ENCODE measurements around the gene IGSF23. TPM values are rescaled to one million over a fixed set of nuclear protein-coding genes. Genes with fewer than 3 reads are reported as not detected.
A peak's percentile ranks its signal among the peaks of the same experiment; 100 is the strongest.

IGSF23 gene
- polyA plus RNA-seq, 3 donors: 0.23 to 0.46 (median 0.44) TPM

- H3K27me3 Mint-ChIP-seq (ENCODE audit: low read depth in 3 of 3): peaks cover 0 to 3% (median 2%) of the 10 kb centered on the region in 3 donors
- H3K4me2 ChIP-seq (replicated peaks; ENCODE audit: extremely low read depth, low read length, poor library complexity, severe bottlenecking): no peak overlapping the region
- no peaks in the 10 kb centered on the region for H3K27me3 ChIP-seq (ENCODE audit: control insufficient read depth in 2 of 2, insufficient read depth in 2 of 2, low read length in 2 of 2)
- H3K4me1 Mint-ChIP-seq: peaks cover 60% of the 10 kb centered on the region
- intact Hi-C loops (cut with micrococcal nuclease): no loop called here
- no peaks in the 10 kb centered on the region for H3K36me3 Mint-ChIP-seq
- DNase-seq: no peak
- H4K20me1 ChIP-seq (ENCODE audit: insufficient read depth, low read length): no peaks in the 10 kb centered on the region
- no peak overlapping the region for H3K4me3 Mint-ChIP-seq
- H3K27ac ChIP-seq (ENCODE audit: low read depth in 1 of 2, low read length in 2 of 2): no peak overlapping the region
- no peaks in the 10 kb centered on the region for H3K9me3 ChIP-seq (replicated peaks in 1 of 2; ENCODE audit: control insufficient read depth in 1 of 2, insufficient read depth in 1 of 2, low read length in 2 of 2)
- H3K4me3 ChIP-seq (replicated peaks in 1 of 3; ENCODE audit: low read depth in 2 of 3, low read length in 3 of 3): no peak overlapping the region
- no peak for TF ChIP-seq CTCF (IDR thresholded peaks at IDR 0.05)
- no peak overlapping the region for H2AFZ ChIP-seq (ENCODE audit: insufficient read depth, low read depth, low read length, poor library complexity, severe bottlenecking)
- peaks cover 62 to 78% of the 10 kb centered on the region in 2 donors for H3K4me1 ChIP-seq (ENCODE audit: control insufficient read depth in 1 of 2, insufficient read depth in 2 of 2, low read length in 2 of 2)
- H3K9ac ChIP-seq (ENCODE audit: insufficient read depth, low read length, poor library complexity, severe bottlenecking): no peak overlapping the region
- no CpG with 5 or more reads among the region's 7 CpGs for WGBS (ENCODE audit: insufficient coverage)
- no peaks in the 10 kb centered on the region for H3K79me2 ChIP-seq (ENCODE audit: insufficient read depth, low read length)
- H3K9me3 Mint-ChIP-seq: peaks cover 0 to 3% (median 0%) of the 10 kb centered on the region in 7 donors
- no peaks in the 10 kb centered on the region for H3K36me3 ChIP-seq (replicated peaks in 1 of 2; ENCODE audit: control insufficient read depth in 1 of 2, insufficient read depth in 2 of 2, low read length in 2 of 2)
- H3K27ac Mint-ChIP-seq: peak overlapping the region in 3 of 7 donors; percentile 21 to 85 (median 76)
Observed at GRCh38 chr19:44618640-44619357, 5.4 kb downstream of the IGSF23 start.

- 100% methylated on average over 2 of the region's 5 CpGs for WGBS (ENCODE audit: insufficient coverage)
- Histone ChIP-seq H3K4me1 (ENCODE audit: control insufficient read depth in 1 of 2, insufficient read depth in 2 of 2, low read length in 2 of 2) (peaks cover 70 to 78% of the 10 kb centered on the region in 2 donors), H3K27me3 (ENCODE audit: control insufficient read depth in 2 of 2, insufficient read depth in 2 of 2, low read length in 2 of 2) (no peaks in the 10 kb centered on the region), H3K9me3 (replicated peaks in 1 of 2; ENCODE audit: control insufficient read depth in 1 of 2, insufficient read depth in 1 of 2, low read length in 2 of 2) (peaks cover 0 to under 1% of the 10 kb centered on the region in 2 donors), H3K79me2 (ENCODE audit: insufficient read depth, low read length) (no peaks in the 10 kb centered on the region), H4K20me1 (ENCODE audit: insufficient read depth, low read length) (no peaks in the 10 kb centered on the region), H3K36me3 (replicated peaks in 1 of 2; ENCODE audit: control insufficient read depth in 1 of 2, insufficient read depth in 2 of 2, low read length in 2 of 2) (no peaks in the 10 kb centered on the region), H3K4me3 (replicated peaks in 1 of 3; ENCODE audit: low read depth in 2 of 3, low read length in 3 of 3) (no peak overlapping the region), H3K27ac (ENCODE audit: low read depth in 1 of 2, low read length in 2 of 2) (no peak overlapping the region), H3K9ac (ENCODE audit: insufficient read depth, low read length, poor library complexity, severe bottlenecking) (no peak overlapping the region), H3K4me2 (replicated peaks; ENCODE audit: extremely low read depth, low read length, poor library complexity, severe bottlenecking) (no peak overlapping the region), H2AFZ (ENCODE audit: insufficient read depth, low read depth, low read length, poor library complexity, severe bottlenecking) (no peak overlapping the region)
- TF ChIP-seq CTCF (IDR thresholded peaks at IDR 0.05): no peak
- peak overlapping the region in 4 of 7 donors; percentile 20 to 58 (median 33) for H3K27ac Mint-ChIP-seq
- peaks cover 0 to 4% (median 3%) of the 10 kb centered on the region in 3 donors for H3K27me3 Mint-ChIP-seq (ENCODE audit: low read depth in 3 of 3)
- intact Hi-C loops (cut with micrococcal nuclease): loop anchor here in 1 of 2 donors (1.0 kb wide), 1 partner anchor 7 kb away; the partner anchor contains the start of gene IGSF23
- H3K4me3 Mint-ChIP-seq: no peak overlapping the region
- peaks cover 2 to 5% (median 3%) of the 10 kb centered on the region in 7 donors for H3K9me3 Mint-ChIP-seq
- peaks cover 61% of the 10 kb centered on the region for H3K4me1 Mint-ChIP-seq
- peak; percentile 26 to 43 (median 27) for DNase-seq
- H3K36me3 Mint-ChIP-seq: no peaks in the 10 kb centered on the region
Observed at GRCh38 chr19:44620667-44621066, 7.3 kb downstream of the IGSF23 start.
